NCI-H748 (cell line): ENCODE measurements around the gene CEP104.
"Not testable (repeated sequence)": the region's sequence is repeated elsewhere in the genome, so short reads cannot be mapped to it uniquely, and the experiment has no call there.

ENCODE experiments used
- DNase-seq: peaks from one replicate; lab custom pipeline; 2025; ENCODE audit not compliant: unreplicated experiment; lab: John Stamatoyannopoulos, UW

Gene CEP104

DNA sequence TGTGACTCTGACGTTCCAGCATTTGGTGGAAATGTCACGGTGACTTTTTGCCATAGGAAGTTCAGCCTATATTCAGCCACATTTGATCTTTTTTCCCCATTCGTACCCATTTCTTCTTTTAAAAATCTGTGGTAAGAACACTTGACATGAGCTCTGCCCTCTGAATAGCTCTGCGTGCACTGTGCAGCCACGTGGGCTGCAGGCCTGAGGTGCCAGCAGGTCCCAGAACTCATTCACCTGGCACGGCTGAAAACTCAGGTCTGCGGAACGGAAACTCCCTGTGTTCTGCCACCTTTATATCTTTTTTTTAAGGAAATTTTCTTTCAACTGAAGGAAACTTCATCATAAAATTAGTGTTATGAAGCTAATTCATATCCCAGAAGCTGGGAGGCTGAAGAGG is 28.6 kb downstream of the CEP104 start:
- no peak for DNase-seq

DNA sequence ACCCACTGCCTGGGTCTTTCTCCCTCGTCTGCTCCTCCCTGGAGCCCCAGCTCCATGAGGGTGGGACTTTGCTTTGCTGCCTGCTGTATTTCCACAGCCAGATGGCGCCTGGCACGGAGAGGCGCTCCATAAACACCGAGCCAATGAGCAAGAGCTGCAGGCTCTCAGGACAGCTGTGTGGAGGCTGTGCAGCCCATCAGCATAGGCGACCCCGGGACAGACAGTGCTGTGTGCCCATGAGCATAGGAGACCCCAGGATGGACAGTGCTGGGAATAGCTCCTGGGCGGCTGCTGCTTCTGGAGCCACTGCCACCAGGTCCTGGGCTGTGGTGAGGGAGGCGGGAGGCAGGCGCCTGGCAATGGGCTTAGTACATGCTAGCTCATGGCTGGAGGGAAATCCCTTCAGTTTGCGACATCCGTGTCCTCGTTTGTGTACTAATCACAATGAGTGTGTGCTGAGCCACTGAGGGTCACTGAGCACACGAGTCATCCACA is 29.2 kb downstream of the CEP104 start:
- DNase-seq: no peak

DNA sequence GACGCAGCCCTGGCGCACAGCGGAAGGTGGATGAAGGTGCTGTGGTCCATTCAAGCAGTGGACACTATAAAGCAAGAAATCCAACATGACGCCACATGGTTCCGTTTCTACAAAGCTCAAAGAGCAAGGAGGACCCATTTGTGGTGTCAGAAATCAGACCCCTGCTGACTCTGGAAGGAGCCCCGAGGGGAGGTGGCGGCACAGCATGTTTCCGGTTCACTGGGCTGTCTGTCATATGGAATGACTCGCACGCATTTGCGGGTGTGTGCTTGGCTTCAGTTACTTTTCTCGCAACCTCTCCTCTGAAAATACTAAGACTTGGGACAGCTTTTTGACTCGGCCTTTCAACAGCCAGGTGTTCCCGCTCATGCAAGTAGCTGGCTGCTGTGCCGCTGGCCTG is 31.7 kb downstream of the CEP104 start:
- no peak for DNase-seq

DNA sequence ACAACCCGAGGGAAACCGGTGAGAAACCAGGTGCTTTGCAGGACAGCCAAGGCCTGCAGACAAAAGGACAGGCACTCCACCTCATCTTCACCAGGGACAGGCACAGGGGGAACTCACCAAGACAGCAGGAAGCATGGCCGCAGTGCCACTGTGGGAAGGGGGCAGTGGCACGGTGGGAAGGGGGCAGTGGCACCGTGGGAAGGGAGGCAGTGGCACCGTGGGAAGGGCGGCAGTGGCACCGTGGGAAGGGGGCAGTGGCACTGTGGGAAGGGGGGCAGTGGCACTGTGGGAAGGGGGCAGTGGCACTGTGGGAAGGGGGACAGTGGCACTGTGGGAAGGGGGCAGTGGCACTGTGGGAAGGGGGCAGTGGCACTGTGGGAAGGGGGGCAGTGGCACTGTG is 32.4 kb downstream of the CEP104 start:
- DNase-seq: no peak

DNA sequence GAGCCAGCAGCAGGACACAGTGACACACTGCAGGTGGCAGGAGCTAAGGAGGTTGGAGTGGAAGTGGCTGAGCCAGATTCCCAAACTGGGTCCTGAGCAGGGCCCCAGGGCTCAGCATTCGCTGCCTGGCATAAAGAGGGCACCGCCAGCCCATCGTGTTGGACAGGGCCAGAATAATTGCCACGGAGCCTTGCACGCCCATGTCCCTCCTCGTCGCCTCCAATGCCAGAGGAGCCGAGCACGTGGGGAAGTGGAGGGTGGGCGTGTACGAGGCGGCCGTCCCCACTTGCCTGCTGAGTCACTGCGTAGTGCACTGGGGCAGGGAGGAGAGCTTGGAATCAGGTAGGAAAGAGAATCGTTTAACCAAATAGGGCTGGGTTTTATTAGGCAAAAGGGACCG is 34.6 kb downstream of the CEP104 start:
- DNase-seq: no peak

DNA sequence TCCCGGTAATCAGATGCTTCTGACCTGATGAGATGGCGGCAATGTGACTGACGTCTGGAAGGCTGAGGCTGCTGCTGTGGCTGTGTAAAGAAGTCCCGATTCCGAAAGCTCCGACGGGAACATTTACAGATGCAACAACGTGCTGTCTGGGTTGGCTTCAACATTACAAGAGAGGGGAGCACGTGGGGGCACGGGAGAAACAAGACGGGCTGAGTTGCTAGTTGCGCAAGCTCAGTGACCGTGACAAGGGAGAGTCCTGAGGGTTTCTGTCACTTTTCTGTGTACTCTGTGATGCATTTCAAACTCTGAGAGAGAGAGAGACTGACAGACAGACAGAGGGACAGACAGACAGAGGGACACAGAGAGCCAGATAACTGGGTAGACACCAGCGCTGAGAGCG is 35.1 kb downstream of the CEP104 start:
- no peak for DNase-seq

DNA sequence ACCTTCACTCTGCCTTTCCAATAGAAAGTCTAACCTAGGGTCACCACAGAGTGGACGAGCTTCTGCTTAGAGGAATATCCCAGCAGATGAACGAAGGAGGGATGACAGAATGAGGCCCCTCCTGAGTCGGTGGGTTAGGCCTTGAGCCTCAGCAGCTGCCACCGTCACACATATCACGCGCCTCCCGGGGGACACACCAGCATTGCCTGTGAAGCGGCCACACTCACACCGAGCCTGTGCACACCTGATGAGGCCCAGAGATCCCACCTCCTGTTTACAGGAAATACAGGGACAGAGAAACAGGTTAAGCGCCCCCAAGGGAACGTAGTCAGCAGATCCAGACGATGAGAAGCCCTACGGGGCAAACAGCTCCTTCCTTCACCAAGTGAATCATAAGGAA is 35.6 kb downstream of the CEP104 start:
- no peak for DNase-seq

DNA sequence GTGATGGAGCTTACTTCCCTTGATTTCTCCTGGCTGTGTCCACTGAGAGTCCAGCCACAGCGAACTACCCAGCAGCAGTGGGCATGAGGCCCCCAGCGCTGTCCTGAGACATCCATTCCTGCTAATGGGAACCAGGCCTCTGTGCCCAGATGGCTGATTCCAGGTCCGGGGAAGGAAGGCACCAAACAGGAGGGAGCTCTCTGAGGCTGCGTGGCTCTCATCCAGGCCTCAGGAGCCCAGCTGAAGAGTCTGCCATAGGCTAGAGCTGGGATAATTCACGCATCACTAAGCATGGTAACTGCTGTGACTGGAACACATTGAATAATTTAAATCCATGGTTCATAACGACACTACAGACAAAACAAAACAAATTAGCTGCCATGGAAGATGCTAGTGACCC is 36.0 kb downstream of the CEP104 start:
- no peak for DNase-seq

DNA sequence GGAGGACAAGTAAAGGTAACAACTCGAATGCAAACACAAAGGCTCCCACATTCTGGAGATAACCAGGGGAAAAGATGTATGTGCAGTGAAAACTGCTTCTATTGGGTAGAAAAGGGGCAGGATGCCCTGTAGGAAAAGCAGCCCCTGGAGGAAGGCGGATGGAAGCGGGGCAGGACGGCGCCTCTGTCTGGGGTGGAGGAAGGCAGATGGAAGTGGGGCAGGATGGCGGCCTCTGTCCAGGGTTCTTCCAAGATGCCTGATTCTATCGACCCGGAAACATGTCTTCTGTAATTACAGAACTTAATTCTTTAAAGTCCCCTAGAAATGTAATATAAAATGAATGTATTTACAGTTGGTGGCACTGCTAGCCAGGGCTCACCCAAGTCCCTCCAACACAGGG is 36.7 kb downstream of the CEP104 start:
- no peak for DNase-seq

DNA sequence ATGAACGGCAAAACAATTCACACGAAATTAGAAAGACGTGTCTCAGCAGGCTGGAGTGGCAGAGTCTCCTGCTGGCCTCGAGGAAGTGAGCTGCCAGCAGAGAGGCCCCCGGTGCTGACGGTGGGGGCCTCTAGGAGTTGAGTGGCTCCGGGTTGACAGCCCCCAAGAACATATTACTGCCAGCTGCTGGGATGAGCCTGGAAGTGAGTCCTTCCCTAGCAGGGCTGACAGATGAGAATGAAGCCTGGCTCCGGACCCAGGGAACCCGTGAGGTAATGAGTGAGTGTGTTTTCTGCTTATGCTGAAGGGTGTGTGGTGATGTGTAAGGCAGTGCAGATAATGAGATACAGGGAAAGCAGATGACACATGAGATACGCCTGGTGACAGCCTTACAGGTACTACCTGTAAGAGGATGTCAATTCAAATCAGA is 37.2 kb downstream of the CEP104 start:
- DNase-seq: no peak

DNA sequence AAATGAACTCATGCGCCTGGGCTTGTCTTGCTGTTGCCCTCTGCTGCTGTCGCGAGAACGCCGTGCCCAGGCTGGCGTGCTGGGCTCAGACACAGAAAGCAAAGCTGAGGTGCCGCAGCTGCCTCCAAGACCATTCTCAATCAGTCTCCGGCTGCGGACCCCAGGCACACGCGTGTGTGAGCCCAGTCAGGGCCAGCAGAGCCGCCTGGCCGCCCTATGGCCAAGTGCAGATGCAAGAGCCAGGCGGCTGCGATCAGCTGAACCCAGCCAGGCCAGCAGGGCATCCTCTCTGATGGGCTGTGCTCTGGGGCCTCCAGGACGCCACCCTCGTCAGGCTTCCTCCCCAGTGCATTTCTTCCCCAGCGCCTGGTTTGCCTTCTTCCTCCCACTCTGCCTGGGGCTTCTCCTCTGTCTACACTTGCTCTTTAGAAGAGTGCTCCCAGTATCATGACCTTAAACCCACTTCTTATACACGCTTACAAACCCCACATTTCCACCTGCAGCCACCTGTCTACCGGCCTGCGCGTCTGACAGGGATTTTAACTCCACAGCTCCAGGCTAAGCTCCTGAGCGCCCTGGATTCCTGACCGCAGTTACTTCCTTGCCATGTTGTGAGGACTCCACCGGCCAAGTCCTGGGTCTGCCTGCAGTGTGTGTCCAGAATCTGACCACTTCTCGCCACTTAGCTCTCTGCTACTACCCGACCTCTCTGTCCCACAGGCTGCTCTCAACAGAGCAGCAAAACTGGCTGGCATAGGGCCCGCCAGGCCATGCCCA is 39.0 kb downstream of the CEP104 start:
- no peak for DNase-seq

DNA sequence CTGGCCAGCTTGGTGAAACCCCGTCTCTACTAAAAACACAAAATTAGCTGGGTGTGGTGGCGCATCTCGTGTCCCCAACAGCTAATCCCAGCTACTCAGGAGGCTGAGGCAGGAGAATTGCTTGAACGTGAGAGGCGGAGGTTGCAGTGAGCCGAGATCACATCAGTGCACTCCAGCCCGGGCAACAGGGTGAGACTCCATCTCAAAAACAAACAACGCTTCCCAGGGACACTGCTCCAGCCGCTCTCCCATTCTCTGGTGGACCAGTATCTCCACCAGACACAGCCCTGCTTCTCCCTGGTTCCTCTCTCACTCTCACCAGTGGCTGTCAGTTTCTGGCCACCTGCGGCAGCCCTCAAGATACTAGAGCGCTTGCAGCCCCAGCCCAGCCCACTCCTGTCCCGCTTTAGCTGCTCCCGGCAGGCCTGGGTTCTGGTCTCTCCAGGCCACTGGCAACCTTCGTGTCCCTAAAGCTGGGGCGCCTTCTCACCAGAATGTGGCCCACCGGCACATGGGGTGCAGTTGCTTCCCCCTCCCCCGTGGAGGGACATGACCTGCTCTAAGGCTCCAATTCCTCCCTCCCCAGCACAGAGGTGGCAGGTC is 39.8 kb downstream of the CEP104 start:
- DNase-seq: no peak

DNA sequence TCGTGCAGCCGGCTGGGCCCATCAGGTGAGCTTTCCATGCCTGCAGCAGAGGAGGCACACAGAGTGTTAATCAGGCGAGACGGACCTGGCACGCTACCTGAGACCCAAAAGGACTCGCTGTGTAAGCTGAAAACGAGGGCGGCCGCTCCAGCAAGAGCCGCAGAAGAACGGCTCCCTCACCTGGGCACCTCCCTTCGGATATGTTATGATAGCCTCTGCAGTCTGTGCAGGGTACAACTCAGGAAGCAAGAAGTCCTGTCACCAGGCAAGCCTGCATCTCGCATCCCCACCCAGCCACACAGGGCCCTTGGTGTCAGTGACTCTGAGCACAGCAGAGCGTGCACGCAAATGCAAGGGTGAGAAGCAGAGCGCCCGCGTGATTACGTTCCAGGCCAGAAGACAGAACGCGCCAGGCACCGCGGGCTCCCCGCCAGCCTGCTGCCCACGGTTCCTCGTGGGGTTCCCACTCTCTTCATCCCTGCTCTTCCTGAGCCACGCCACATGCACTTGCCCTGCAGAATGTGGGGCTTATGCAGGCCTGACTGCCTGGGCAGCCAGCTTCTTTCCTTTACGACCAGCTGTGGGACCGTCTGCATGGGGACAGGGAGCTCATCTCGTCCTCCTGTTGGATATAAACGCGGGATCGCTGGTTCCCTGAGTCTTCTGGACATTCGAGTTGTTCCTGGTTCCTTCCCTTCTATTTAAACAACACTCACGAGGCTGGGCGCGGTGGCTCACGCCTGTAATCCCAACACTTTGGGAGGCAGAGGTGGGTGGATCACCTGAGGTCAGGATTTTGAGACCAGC is 40.5 kb downstream of the CEP104 start:
- no peak for DNase-seq

DNA sequence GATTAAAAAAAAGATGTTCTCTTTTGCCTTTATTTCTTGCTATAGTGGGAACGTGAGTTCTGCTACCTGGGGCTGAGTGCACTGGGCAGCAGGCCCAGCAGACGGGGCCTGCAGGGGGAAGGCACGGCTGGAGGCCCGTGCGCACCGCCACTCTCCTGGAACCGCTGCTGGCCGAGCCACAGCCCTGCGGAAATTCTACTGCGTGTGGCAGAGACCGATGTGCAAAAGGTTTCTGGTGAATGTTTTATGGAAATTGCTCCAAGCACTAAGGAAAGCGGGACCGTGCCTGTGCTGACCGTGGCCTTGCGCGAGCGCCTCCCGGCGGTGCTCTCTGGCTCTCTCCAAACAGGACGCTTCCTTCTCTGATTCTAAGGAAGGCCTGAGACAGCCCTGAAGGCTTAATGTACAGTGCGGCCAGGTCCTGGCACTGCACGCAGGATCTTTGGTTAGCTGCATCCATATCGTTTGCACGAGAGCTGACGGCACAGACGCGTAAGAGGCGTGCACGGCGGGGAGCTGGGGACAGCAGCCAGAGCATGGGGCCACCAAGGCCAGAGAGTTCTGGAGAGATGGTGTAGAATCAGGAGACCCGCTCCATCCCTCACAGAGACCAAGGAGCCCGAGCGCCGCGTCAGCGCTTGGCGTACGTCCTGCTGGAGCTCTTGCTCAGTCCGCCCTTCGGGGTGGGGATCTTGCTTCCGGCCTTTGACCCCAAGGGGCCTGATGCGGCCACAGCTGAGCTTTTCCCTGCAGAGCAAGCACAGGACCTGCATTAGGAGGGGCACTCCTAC is 42.0 kb downstream of the CEP104 start:
- no peak for DNase-seq

DNA sequence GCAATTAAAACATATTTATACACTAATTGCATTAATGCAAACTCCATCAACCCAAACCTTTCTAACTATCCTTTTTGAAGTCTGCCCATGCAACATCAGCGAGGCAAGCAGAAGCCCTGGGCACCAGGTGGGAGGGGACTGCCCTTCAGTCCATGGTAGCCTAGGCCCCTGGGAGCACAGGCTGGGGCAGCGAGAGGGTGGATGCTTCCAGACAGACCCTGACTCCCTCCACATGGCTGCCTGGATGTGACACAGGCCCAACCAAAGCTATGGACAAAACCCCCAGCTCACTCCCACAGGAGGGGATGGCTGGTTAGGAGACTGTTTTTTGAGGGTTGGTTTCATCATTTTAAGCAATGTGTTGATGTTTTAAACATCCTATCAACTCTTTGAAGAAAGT is 42.9 kb downstream of the CEP104 start:
- no peak for DNase-seq

DNA sequence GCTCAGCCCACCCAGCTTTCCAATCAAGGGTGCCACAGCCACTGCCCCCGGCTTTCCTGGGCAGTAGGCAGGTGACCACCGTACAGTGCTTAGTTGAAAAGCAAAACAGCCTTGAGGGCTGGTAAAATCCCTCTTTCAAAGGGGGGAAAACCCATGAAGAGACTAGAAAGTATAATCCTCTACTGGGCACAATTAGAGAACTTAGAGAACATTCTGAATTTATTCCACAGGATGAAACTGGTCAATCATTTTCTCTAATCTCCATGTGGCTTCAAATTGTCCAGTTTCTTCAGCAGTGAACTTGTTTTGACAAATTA is 45.5 kb downstream of the CEP104 start:
- no peak for DNase-seq

DNA sequence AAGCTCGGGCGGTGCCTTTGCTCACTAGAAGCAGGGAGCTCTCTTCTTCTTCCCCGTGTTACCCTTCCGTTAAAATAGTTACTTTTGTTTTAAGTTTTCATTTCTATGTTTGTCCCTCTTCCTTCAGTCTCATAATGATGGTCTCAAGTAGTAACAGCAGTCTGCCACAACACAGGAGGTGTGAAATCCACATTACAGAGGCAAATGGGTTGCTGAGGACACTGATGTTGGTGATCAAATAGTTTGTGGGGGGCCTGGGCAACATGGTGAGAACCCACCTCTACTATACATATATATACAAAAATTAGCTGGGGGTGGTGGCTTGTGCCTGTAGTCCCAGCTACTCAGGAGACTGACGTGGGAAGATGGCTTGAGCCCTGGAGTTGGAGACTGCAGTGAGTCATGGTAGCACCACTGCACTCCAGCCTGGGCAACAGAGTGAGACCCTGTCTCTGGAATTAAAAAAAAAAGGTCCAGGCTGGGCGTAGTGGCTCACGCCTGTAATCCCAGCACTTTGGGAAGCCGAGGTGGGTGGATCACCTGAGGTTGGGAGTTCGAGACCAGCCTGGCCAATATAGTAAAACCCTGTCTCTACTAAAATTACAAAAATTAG is 46.8 kb downstream of the CEP104 start:
- DNase-seq: not testable (repeated sequence)

DNA sequence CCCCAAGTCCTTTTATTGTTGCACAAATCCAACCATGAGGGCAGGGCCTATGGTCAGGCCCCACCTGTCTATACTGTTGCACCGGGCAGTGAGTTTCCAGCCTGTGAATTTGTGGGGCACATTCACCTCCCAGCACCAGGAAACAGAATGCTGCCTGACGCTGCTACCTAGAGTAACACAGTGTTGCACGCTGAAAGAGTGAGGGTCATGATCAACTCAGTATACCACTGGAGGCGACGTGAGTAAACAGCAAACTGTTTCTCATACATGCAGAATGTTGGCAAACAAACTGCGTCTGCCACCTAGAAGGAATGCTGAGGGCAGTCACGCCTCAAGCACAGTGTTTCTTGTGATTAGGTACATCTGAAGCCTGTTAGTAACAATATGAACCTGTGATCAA is 47.3 kb downstream of the CEP104 start:
- no peak for DNase-seq

DNA sequence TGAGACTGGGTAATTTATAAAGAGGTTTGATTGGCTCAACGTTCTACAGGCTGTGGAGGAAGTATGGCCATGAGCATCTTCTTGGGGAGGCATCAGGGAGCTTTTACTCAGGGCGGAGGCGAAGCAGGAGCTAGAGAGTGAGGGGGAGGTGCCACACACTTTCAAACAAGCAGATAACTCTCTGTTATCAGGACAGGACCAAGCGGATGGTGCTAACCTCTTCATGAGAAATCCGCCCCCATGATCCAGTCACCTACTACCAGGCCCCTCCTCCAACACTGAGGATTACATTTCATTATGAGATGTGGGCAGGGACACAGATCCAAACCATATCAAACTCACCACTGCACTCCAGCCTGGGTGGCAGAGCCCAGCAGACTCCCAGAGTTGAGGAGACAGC is 49.2 kb downstream of the CEP104 start:
- DNase-seq: no peak

DNA sequence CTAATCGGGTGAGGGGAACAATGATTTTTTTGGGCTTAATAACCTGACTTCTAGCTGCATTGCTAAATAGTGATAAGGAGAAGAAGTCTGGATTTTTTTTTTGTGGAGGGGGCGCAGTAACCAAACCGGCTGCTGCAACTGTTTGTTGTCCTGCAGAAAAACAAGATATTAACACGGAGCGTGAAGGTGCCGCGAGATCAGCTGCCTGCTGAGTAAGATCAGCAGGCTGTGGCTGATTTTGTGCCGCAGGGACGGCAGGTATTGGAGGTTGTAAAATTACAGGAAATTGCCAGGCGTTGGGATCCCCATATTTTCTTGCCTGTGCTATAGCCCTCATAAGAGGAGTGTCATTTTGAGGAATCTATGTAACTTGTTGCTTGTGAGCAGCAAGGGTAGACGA is 52.0 kb downstream of the CEP104 start:
- no peak for DNase-seq

DNA sequence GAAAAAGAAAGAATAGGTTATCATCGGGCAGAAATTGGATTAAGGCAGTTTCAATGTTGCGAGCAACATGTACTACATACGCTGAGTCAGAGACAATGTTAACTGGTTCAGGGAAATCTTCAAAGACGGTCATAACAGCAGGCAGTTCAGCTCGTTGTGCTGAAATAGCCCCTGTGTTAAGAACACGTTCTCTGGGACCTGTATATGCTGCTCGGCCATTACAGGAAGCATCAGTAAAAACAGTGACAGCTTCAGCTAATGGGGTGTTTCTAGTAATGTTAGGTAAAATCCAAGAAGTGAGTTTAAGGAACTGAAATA is 52.4 kb downstream of the CEP104 start:
- DNase-seq: not testable (repeated sequence)
